UCSD-AML1 (cell line): ENCODE data around the gene PNPLA6.

Source experiments
- DNase-seq: peaks from one replicate; lab custom pipeline; 2025; ENCODE audit not compliant: unreplicated experiment; lab: John Stamatoyannopoulos, UW

Gene PNPLA6

DNA sequence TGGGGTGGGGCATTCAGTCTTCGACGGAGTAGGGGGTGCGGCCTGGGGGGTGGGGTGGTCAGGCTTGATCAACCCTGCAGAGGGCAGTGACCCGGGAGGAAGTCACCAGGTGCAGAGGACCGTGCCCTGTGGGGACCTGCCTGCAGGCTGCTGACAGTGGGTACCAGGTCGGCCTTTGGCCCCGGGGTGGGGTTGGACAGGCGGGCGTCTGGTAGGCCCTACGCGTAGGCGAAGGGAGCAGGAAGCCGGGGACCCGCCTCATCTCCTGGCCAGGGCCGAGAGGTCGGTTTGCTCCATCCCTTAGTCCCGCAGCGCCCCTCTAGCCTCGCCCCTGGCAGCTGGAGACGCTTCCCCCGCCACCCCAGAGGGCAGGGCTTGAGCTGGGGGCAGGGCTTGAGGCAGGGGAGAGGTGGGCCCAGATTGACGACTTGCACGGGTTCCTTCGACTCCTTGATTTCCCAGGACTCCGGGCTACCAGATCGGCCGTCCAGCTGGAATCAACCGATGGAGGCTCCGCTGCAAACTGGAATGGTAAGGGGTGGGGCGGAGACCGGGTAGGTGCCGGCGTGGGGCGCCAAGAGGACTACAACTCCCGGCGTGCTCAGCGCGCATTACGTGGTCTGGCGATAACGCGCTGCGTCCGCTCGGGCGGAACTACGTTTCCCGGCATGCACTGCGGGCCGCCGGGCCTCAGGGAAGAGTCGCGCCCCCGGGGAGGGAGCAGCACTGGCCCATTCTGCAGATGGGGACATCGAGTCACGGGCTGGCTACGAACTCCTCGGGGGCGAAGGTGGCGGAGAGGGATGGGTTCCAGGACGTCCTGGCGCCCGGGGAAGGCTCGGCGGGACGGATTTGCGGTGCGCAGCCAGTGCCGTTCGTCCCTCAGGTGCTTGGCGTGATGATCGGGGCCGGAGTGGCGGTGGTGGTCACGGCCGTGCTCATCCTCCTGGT lies at the start of gene PNPLA6:
TSS of gene PNPLA6 (plus strand) at position 671 of the 951 bp plus-strand sequence. CDS start at position 743, 72 bp downstream.
- peak; percentile 92 for DNase-seq

DNA sequence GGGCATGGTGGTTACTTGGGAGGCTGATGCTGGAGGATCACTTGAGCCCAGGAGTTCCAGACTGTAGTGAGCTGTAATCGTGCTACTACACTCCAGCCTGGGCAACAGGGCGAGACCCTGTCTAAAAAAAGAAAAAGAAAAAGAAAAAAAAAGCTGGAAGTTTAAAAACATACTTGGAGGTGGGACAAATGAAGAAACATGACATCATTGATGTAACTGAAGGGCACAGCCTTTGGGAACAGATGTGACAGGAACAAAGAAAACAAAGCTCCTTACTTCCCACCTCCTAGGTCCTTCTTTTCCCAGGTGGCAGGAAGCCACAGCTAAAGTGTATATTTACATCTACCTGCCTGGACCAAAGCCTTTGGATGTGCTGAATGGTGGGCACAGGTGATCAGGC lies 48.6 kb upstream of the PNPLA6 start:
- DNase-seq: no peak

DNA sequence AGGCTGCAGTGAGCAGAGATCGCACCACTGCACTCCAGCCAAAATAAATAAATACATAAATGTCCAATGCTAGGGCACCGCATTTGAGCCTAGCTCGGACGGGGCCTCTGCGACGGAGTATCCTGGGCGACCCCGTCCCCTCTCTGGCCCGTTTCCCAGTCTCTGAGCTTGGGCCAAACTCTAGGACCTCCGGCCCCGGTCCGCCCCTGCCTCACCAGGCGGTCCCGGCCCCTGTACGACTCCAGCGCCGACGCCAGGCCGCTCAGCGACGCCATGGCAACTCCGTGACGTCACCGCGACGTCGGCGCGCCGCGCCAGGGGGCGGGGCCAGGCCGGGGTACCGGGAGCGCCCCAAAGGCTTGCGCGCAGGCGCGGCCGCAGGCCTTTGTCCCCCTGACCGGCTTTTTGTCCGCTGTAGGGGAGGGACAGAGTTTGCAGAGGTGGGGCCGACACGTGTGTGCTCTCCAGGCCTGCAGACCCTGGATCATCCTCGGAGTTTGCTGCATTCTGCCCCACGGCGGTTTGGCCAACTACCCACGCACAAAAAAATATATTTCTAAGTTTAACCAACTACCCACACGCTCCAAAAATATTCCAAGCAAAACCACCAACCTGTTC lies 46.7 kb upstream of the PNPLA6 start, which contains the start of gene PEX11G:
TSS of gene PEX11G (minus strand) at position 300 of the 618 bp plus-strand sequence. CDS start at position 275, 25 bp downstream.
- DNase-seq: peak; percentile 92

DNA sequence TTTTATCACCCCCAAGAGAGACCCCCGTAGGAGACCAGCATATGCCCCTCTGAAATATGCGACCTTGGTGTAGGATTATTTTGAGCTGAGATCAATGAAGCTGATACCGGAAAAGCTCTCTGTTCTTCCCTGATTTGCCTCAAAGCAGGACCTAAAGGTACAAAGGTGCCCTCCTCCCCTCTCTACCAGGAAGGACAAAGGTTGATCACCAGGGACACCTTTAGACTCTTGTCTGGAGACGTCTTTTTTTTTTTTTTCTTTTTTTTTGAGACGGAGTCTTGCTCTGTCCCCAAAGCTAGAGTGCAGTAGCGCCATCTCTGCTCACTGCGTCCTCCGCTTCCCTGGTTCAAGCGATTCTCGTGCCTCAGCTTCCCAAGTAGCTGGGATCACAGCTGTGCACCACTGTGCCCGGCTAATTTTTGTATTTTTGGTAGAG lies 45.9 kb upstream of the PNPLA6 start:
- DNase-seq: no peak

DNA sequence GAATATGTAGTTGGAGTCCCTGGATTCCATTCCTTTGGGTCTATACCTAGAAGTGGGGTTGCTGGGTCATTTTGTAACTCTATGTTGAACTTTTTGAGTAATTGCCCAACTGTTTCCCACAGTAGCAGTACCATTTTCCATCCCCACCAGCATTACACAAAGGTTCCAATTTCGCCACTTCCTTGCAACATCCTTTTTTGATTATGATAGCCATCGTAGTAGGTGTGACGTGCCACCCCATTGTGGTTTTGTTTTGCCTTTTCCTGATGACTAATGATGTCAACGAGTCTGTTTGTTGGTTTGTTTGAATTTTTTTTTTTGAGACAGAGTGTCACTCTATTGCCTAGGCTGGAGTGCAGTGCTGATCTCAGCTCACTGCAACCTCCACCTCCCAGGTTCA lies 43.4 kb upstream of the PNPLA6 start:
- peak; percentile 32 for DNase-seq

DNA sequence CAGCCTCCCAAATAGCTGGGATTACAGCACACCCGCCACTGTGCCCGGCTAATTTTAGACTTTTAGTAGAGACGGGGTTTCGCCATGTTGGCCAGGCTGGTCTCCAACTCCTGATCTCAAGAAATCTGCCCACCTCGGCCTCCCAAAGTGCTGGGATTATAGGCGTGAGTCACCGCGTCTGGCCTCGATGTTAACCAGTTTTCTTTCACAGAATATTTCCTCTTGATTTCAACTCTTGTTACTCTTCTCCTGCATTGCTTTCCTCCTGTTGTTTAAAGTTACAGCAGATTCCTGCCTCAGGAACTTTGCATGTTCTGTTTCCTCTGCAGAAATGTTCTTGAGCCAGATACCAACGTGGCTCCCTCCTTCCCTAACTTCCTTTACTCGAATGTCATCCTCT lies 43.0 kb upstream of the PNPLA6 start:
- no peak for DNase-seq

DNA sequence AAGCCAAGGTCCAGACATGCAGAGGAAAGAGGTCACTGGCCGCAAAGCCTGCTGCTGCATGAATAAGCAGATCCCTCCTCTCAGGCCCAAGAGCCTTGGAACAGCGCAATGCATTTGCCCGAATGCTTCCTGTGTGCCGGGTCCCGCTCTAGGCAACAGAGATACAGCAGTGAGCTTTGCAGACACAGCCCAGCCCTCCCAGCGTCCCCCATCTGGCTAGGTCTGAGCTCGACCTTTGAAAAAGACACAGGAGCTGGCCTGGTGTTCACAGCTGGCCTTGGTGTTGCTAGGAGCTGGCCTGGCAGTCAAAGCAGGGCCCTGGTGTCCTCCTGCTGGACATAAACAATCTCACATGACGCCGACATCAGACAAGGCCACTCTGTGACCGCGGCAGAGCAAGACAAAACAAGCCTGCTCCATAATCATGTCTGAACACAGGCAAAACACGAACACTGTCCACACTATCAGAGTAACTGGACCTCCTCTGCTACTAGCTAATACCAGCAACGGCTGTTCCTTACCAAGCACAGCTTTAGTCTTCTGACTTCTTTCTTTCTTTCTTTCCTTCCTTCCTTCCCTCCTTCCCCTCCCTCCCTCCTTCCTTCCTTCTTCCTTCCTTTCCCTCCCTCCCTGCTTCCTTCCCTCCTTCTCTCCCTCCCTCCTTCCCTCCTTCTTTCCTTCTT lies 41.0 kb upstream of the PNPLA6 start:
- DNase-seq: peak; percentile 27

DNA sequence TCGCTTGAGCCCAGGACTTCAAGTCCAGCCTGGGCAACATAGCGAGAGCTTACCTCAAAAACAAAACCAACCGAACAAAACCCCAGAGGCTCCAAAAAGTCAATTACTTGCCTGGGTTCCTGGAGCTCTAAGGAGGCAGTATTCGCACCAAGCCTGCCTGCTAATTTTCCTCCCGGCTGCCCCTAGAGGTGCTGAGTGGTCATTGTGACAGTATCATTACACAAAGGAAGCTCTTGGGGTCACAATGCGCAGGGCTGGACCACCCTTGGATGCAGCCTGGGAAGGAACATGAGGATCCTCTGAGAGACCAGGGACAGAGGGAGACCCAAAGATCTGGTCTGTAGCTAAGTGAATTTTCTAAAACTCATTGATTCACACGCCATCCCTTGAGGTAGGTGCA lies 38.2 kb upstream of the PNPLA6 start:
- peak; percentile 24 for DNase-seq

DNA sequence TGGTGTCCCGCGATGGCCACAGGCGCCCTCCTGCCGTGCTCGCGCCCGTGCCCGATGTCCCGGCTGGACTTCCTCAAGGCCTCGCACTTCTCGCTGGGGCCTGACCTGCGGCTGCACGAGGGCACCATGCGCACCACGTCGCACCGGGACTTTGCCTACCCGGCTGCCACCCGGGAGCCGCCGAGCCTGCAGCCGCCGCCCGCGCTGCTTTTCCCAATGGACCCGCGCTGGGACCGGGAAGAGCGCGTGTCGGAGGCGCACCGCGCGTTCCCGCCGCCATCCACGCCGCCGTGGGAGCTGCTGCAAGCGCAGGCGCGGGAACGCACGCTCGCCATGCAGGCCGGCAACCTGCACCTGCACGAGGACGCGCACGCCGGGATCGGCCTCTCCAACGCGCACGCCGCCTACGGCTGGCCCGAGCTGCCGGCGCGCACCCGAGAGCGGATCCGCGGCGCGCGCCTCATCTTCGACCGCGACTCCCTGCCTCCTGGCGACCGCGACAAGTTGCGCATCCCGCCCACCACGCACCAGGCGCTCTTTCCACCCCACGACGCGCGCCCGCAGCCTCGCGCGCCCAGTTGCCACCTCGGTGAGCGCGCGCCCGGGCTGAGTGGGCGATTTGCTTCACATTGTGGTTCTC lies 34.6 kb upstream of the PNPLA6 start:
- DNase-seq: no peak

DNA sequence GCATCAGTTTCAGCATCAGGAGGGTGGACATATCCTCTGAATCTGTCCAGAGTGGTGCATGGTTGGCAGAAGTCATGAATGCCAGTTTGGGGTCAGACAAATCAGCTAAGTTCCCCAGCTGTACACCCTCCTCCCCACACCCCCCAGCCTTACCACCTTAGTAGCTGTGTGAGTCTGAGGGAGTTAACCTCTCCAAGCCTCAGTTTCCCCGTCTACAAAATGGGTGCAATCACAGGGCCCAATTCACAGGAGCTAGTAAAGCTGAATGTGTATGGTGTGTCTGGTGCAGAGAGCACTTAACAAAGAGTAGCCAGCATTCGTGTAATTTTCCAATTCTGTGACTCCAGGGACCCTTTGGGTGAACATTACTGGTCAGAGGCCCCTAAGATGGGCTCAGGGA lies 33.0 kb upstream of the PNPLA6 start:
- DNase-seq: no peak

DNA sequence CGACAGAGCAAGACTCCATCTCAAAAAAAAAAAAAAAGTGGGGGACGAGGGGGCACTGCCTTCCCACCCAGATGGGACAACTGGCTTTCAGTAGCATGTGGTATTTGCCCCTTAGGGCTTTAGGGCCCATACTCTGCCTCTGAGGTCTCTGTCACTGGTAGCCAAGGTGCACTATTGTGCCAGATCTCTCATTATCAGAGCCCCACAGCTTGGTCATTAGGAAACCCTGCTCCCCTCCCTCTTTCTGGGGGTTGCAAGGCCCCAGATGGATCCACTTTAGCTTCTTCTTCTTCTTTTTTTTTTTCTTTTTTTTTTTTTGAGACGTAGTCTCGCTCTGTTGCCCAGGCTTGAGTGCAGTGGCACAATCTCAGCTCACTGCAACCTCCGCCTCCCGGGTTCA lies 30.8 kb upstream of the PNPLA6 start:
- no peak for DNase-seq

DNA sequence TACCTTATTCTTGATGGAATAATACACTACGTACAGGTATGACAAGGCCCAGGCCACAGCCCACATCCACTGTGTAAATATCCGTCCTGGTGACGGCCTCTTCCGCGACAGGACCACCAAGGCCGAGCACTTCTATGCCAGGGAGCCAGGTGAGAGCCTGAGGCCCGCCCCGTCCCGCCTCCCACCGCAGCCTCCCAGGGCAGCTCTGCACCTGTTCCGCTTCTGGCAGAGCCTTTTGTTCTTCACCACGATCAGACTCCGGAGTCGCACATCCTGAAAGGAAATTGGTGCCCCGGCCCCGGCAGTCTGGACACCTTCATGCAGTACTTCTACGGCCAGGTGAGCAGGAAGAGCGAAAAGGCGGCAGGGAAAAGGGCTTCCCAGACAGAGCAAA lies 30.2 kb upstream of the PNPLA6 start:
- no peak for DNase-seq

DNA sequence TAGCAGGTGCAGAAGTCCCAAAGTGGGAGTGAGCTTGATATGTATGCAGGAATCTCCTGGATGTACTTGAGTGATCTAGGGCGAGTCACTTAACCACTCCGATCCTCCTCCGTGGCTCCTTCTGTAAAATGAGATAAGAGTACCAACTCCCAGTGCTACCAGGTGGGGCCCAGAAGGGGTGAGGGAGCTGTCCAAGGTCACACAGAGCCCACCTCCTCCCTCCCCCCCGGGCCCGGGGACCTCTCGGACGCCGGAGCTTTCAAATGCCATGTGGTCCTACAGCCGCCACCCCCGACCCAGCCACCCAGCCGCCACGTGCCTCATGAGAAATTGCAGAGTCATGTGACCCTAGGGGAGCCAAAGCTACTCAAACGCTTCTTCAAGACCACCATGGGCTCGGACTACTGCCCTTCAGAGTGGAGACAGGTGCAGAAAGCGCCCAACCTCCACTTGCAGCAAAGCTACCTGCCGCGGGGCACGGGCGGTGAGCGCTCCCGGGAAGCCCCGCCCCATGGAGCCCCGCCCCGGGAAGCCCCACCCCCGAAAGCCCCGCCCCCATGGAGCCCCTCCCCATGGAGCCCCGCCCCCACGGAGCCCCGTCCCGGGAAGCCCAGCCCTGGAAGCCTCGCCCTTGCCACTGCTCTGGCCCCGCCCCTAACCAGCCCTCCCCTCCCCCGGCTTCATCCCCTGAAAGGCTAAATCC lies 29.7 kb upstream of the PNPLA6 start:
- DNase-seq: peak; percentile 68

DNA sequence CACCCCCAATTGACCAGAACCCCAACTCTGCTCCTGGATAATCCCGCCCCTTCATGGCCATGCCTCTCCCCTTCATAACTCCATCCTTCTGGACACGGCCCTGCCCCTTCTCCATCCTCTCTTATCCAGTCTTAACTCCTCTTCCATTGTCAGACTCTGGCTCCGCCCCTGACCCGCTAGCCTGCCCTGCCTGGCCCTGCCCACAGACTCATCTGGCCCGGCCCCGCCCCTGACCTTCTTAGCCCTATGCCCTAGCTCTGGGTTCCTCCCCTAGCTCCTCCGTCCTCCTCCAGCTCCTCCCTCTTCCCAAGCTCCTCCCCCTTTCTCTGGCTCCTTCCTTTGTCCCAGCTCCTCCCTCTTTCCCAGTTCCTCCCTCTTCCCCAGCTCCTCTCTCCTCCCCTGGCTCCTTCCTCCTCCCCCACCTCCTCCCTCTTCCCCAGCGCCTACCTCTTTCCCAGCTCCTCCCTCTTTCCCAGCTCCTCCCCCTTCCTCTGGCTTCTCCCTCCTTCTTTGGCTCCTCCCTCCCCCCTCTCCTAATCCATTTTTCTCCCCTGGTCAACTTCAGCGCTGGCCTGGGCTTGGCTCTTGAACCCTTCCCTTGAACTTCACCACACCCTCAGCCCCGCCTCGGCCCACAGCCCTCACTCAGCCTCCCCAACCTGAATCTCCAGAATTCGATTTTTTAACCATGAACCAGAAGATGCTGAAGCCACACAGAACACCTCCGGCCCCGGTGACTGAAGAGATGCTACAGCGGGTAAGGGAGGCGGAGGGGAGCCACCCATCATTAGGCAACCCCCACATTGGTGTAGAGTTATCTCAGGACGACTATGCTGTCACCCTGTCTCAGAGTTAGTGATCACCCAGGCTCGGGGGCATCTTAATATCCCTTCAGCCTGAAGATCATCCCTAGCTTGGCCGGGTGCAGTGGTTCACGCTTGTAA lies 28.9 kb upstream of the PNPLA6 start:
- DNase-seq: peak; percentile 86

DNA sequence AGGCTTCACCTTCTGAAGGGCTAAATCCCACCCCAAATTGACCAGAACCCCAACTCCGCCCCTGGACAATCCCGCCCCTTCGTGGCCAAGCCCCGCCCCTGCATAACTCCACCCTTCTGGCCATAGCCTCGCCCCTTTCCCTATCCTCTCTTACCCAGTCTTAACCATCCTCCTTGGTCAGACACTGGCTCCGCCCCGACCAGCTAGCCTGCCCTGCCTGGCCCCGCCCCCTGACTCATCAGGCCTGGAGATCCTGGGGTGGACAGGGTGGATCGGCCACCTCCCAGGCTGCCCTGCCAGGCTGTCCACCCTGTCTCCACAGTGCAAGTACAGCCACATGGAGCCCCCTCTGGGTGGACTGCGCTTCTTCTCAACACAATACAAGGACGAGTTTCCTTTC lies 27.6 kb upstream of the PNPLA6 start:
- DNase-seq: peak; percentile 67

DNA sequence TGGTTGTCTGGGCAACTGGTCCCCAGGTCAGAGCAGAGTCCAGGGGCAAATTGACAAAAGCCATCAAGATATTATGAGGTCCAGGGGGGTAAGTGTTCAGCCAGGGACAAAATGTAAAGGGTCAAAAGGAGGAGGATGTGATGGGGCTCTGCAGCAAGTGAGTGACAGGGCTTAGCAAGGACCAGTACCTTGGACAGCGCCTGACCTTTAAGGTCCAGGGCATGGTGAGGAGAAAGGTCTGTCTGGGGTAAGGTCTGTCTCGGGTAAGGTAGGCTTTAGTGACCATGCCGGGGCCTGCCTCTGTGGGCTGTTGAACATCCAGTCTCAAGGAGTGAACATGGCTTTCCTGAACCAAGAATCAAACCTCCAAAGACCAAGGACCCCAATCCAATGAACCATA lies 25.9 kb upstream of the PNPLA6 start:
- DNase-seq: peak; percentile 16

DNA sequence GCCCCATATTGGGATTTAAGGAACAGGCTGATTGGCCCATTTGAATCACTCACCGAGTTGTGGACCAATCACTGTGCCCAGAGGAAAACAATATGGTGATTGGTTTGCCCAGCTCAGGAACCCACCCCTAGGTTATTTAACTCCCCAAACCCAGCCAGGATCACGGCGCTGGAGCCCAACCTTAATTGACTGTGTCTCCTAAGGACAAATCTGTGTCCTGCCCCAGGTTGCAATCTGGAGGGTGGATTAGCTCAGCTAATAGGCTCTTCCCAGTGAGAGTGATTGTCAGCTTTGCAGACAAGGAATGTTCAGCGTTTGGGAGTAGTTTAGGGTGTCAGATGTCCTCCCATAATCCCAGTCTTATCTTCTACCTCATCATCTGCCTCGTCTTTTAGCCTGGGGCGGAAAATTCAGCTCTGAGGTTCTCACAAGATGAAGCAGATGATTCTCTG lies 23.1 kb upstream of the PNPLA6 start:
- no peak for DNase-seq

DNA sequence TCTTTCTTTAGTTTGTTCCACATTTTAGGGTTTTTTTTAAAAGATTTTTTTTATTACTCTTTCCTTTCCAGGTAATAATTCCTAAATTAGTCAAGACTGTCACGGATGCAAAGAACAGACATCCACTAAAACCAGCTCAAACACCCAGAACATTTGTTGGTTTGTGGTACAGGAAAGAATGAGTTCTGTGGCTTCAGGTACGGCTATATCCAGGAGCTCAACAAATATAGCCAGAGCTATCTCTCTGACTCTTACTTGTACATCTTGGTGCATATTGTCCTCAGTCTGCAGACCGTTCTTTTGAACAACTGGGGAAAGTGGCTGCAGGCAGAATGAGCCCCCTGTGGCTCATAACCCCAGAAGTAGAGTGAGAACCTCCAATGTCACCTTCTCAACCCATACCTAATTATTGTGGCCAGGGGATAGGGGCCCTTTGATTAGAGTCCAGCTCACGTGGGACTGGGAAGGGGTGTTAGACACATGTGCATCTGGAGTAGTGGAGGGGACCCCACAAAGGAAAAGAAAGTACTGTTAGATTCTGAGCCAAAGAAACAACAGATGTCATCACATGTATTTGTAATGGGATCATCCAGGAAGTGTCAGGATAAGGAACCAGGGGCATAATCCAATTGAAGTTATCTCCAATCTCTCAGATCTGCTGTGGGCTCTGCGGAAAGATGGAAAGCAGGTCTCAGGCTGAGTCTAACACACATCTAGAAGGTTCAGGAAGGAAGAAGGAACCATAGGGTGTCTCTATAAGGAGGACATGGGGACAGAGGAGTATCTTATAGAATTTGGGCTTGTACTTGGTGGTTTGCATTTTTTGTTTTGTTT lies 21.5 kb upstream of the PNPLA6 start:
- no peak for DNase-seq
